Nephron progenitor cell (in vitro differentiated cells): ENCODE data around the gene RASAL2.

Experiments used
- DNase-seq: peaks from one replicate; pipeline ENCODE4 v3.0.0; 2021
- H3K27ac Mint-ChIP-seq: 2 replicates; pipeline ENCODE4 v1.8.0; 2021; ENCODE audit warnings: mild to moderate bottlenecking, moderate library complexity, mixed read lengths
- H3K27me3 Mint-ChIP-seq: 2 replicates; pipeline ENCODE4 v1.8.0; 2021; ENCODE audit warnings: mild to moderate bottlenecking, low read depth, mixed read lengths; ENCODE audit not compliant: poor library complexity
- H3K36me3 Mint-ChIP-seq: 2 replicates; pipeline ENCODE4 v1.8.0; 2021; ENCODE audit warnings: low read depth, mixed read lengths
- H3K4me1 Mint-ChIP-seq: 2 replicates; pipeline ENCODE4 v1.8.0; 2021; ENCODE audit warnings: mixed read lengths
- H3K4me3 Mint-ChIP-seq: 2 replicates; pipeline ENCODE4 v1.8.0; 2021; ENCODE audit warnings: mild to moderate bottlenecking, moderate library complexity, mixed read lengths
- H3K9me3 Mint-ChIP-seq: 2 replicates; pipeline ENCODE4 v1.8.0; 2021; ENCODE audit warnings: mild to moderate bottlenecking, moderate library complexity, mixed read lengths
- TF ChIP-seq, protein P1 (sequence below): fragments of 200-600 bp; sonication (generic); IDR thresholded peaks from 2 replicates; pipeline ENCODE4 v1.5.0; 2021; ENCODE audit warnings: antibody characterized with exemption

RASAL2 gene

DNA sequence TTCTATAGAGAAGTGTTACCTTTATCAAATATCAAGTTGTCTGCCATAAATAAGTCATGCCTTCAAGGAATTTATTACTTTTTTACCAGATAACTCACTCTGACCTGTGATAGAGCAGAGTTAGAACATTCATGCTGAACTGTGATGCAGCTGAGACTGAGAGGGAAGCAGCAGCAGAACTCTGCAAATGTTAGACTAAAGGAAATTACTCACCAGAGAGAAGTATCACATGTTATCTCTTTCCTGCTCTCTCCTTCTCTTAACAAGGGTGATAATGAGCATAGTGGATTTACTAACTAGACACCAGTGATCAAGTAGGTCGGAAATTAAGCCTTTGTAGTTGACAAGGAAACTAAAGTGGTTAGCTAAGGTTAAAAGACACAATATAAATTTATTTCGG is 181.6 kb downstream of the RASAL2 start:
- Mint-ChIP-seq H3K27ac (peak overlapping the region; percentile 66), H3K9me3 (no peaks in the 10 kb centered on the region), H3K4me3 (no peak overlapping the region), H3K4me1 (no peaks in the 10 kb centered on the region), H3K27me3 (peaks cover 6% of the 10 kb centered on the region), H3K36me3 (no peaks in the 10 kb centered on the region)
- TF ChIP-seq, protein P1, sequence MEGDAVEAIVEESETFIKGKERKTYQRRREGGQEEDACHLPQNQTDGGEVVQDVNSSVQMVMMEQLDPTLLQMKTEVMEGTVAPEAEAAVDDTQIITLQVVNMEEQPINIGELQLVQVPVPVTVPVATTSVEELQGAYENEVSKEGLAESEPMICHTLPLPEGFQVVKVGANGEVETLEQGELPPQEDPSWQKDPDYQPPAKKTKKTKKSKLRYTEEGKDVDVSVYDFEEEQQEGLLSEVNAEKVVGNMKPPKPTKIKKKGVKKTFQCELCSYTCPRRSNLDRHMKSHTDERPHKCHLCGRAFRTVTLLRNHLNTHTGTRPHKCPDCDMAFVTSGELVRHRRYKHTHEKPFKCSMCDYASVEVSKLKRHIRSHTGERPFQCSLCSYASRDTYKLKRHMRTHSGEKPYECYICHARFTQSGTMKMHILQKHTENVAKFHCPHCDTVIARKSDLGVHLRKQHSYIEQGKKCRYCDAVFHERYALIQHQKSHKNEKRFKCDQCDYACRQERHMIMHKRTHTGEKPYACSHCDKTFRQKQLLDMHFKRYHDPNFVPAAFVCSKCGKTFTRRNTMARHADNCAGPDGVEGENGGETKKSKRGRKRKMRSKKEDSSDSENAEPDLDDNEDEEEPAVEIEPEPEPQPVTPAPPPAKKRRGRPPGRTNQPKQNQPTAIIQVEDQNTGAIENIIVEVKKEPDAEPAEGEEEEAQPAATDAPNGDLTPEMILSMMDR = no peak
- no peak for DNase-seq

DNA sequence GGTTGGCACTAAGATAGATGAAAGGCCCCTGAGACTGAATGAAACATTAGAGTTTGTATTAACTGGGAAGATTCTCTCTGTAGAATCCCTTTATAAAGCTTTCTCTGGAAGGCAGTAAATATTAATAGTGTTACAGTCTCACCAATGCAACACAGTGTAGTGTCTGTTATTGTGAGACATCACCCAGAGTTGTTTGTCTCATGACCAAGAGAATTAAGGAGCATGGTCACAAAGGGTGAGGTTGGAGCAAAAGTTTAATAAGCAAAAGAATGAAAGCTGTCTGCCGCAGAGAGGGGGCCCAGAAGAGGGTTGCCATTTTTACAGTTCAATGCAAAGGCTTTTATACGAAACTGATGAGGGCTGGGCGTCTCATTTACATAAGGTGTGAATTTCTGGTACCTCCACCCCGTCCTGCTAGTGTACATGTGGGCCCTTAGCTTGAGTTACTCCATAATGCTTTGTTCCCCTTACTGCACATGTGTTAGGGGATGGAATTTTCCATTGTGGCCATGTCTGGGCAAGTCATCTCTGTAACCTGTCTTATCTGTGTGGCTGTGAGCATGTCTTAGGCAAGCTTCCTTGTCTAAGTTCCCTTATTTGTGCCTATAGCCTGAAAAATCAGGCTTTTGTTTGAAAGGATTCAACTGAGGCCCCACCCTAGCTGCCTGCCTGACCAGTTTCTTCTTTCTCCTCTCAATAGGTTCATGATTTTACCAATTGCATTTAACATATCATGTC is 184.1 kb downstream of the RASAL2 start:
- Mint-ChIP-seq H3K4me1 (peaks cover 3% of the 10 kb centered on the region), H3K4me3 (no peak overlapping the region), H3K27ac (no peak overlapping the region), H3K27me3 (peaks cover 3% of the 10 kb centered on the region), H3K36me3 (no peaks in the 10 kb centered on the region), H3K9me3 (no peaks in the 10 kb centered on the region)
- no peak for DNase-seq
- TF ChIP-seq, protein P1 = no peak

GRCh38 chr1:178278916-178279686 is 185.2 kb downstream of the RASAL2 start:
- Mint-ChIP-seq H3K27ac (no peak overlapping the region), H3K36me3 (no peaks in the 10 kb centered on the region), H3K27me3 (peaks cover 3% of the 10 kb centered on the region), H3K4me1 (peaks cover 14% of the 10 kb centered on the region), H3K4me3 (no peak overlapping the region), H3K9me3 (no peaks in the 10 kb centered on the region)
- no peak for DNase-seq
- TF ChIP-seq, protein P1 = no peak

DNA sequence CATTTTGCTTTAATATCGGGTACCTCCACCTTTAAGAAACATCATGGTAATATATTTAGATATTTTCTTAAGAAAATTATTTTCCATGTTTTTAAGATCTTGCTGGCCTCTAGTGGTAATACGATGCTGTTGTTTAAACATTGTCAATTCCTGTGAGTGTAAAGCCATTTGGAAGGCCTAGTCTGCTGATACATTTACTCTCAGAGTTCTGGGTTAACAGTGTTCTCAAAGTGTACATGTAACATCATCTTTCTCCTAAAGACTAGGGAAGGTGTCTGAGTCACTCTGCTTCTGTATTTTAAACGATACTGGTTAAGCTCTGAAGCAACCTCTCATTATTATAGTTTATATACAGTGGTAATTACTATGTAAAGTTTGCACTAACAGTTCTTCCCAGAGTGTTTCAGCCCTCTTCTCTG is 189.1 kb downstream of the RASAL2 start:
- Mint-ChIP-seq H3K4me3 (no peak overlapping the region), H3K9me3 (no peaks in the 10 kb centered on the region), H3K27ac (no peak overlapping the region), H3K36me3 (peaks cover 9% of the 10 kb centered on the region), H3K27me3 (peaks cover 3% of the 10 kb centered on the region), H3K4me1 (peaks cover 17% of the 10 kb centered on the region)
- DNase-seq = no peak
- TF ChIP-seq, protein P1 = no peak

DNA sequence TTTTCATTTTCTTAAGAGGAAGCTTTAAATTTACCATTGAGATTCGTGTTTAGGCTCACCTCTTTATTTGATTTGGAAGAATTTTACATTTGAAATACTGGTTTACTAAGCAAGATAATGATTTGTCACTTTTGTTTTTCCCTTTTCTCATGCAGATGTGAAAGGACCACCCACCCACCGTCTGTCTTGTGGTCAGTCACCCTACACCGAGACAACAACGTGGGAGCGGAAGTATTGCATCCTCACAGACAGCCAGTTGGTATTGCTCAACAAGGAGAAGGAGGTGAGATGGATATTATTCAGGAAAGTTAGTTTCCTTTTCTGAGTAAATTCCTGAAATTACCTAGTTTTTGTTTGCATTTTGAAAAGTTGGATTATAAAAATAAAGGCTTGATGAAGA is 189.5 kb downstream of the RASAL2 start:
- Mint-ChIP-seq H3K9me3 (no peaks in the 10 kb centered on the region), H3K36me3 (peaks cover 9% of the 10 kb centered on the region), H3K4me1 (peaks cover 17% of the 10 kb centered on the region), H3K27ac (peak overlapping the region; percentile 43), H3K4me3 (no peak overlapping the region), H3K27me3 (no peaks in the 10 kb centered on the region)
- TF ChIP-seq, protein P1 = no peak
- peak; percentile 18 for DNase-seq
